Effector CD8-positive, alpha-beta T cell (primary cell): ENCODE results near the gene DSTN.

ENCODE experiments used
- DNase-seq: peaks from one replicate; lab custom pipeline; 2025; lab: John Stamatoyannopoulos, UW

DSTN gene

GRCh38 chr20:17637413-17637780 lies 67.5 kb downstream of the DSTN start:
- DNase-seq: no peak

GRCh38 chr20:17637985-17638640 lies 68.2 kb downstream of the DSTN start:
- no peak for DNase-seq

- no peak for DNase-seq
Observed at GRCh38 chr20:17638835-17639407, 69.0 kb downstream of the DSTN start.

GRCh38 chr20:17640146-17640874 lies 70.4 kb downstream of the DSTN start:
- no peak for DNase-seq

GRCh38 chr20:17640875-17641378 lies 71.1 kb downstream of the DSTN start:
- DNase-seq: no peak

- no peak for DNase-seq
Observed at GRCh38 chr20:17641520-17641964, 71.7 kb downstream of the DSTN start.

GRCh38 chr20:17641993-17642392 lies 72.1 kb downstream of the DSTN start:
- DNase-seq: no peak

- no peak for DNase-seq
Observed at GRCh38 chr20:17642404-17643269, 72.8 kb downstream of the DSTN start.

- DNase-seq: no peak
Observed at GRCh38 chr20:17643531-17644188, 73.8 kb downstream of the DSTN start.

GRCh38 chr20:17644451-17644850 lies 74.6 kb downstream of the DSTN start:
- no peak for DNase-seq

GRCh38 chr20:17645010-17645409 lies 75.1 kb downstream of the DSTN start:
- DNase-seq: no peak

- DNase-seq: no peak
Observed at GRCh38 chr20:17645546-17646208, 75.8 kb downstream of the DSTN start.

GRCh38 chr20:17646209-17646960 lies 76.5 kb downstream of the DSTN start:
- no peak for DNase-seq

- no peak for DNase-seq
Observed at GRCh38 chr20:17646961-17647301, 77.1 kb downstream of the DSTN start.

- no peak for DNase-seq
Observed at GRCh38 chr20:17647391-17648314, 77.8 kb downstream of the DSTN start.

- no peak for DNase-seq
Observed at GRCh38 chr20:17648315-17648646, 78.4 kb downstream of the DSTN start.

GRCh38 chr20:17648791-17649730 lies 79.2 kb downstream of the DSTN start:
- peak; percentile 9 for DNase-seq
